Activated T-cell treated with anti-CD3 and anti-CD28 coated beads for 1 hour (primary cell): ENCODE data around the gene TOPORS.

Source experiments
- DNase-seq: peaks from one replicate; pipeline ENCODE4 v3.0.0-alpha.2; 2020; ENCODE audit warnings: low read depth

TOPORS gene

DNA sequence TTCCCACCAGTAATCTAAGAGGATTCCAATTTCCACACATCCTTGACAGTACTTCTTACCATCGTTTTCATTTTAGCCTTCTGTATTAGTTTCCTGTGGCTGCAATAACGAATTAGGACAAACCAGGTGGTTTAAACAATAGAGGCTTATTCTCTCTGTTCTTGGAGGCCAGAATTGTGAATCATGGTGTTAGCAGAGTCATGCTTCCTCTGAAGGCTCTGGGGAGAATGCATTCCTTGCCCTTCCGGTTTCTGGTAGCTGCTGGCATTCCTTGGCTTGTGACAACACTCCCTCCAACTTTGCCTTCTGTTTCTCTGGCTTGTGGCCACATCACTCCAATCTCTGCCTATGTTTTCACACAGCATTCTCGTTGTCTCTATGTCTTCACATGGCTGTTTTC lies 49.9 kb downstream of the TOPORS start:
- DNase-seq: no peak

DNA sequence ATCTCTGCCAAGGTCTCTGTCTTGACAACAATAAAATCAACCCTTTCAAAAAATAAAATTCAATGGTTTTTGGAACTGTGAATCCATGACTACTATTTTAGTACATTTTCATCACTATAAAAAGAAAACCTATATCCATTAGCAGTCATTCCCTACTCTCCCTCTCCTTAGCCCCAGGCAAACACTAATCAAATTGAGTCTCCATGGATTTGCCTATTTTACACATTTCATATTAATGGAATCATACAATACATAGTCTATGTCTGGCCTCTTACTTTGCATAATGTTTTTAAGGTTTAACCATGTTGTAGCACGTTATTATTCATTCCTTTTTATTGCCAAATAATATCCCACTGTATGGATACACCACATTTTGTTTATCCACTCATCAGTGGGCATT lies 50.5 kb downstream of the TOPORS start:
- no peak for DNase-seq

DNA sequence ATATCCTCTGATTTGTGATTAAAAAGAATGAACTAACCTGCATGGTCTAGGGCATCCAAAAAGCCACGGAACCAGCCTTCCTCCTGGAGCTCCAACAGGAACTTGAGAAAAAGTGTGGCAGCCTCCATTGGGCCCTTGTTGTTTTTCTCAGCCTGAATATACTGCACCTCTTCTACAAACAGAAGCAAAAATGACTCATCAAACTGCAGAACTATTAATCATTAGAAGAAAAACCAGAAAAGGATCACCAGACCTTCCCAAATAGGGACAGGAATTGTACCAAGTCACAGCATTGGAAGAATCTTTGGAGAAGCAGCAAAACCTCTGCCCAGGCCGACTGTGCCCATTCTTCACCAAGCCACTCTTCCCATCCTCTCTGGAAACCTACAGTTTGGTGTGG lies 51.6 kb downstream of the TOPORS start:
- no peak for DNase-seq

DNA sequence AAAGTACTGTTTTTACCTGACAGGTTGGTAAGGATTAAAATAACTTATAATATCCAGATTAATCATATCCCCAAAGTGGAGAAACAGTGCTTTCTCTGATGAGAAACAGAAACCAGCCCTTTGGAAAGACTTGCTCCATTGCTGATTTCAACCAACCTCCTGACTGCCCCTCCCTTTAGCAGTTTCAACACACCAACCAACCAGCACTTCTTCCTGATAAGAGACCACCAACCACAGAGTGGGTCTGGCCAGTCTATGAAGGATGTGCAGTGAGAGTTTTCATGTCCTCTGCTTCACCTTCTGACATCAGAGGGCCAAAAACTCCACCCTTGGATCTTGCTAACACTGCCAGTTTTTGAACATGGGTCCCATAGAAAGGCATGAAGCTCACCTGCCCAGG lies 54.5 kb downstream of the TOPORS start:
- no peak for DNase-seq

DNA sequence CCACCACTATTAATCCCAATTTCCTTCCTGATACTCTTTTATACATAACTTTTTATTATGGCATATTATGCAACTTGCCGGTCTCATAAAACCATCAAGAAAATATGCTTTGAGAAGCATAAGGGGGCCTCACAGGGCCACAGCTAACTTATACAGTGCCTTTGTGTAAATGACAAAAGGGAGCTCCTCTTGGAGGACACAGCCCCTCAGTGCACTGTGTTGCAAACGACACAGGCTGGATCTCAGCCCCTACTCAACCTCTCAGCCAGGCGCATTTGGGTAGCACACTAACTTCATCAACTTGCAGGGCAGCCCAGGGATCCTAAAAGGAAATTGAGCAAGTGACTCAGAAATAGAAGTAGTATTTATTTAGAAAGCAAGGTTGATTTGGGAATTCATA lies 61.8 kb downstream of the TOPORS start:
- DNase-seq: no peak
